ENCODE data around the gene KISS1R.

Gene KISS1R

DNA sequence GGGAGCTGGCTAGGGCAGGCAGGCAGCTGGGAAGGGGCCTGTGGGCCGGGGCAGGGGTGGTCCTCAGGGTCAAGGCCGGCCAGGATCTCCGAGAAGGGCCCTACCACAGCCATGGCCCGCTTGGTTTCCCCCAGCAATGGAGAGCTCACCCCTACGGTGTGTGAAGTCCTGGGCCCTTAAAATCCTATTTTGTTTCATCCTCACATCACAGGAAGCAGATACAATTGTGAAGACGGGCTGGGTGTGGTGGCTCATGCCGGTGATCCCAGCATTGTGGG is 15.1 kb upstream of the KISS1R start:
- H3K36me3 ChIP-seq (ENCODE audit: insufficient read depth, low read length): peaks cover 27% of the 10 kb centered on the region
- no peak overlapping the region for H3K4me3 ChIP-seq (ENCODE audit: low read depth, low read length, poor library complexity, severe bottlenecking)
- no peak overlapping the region for H3K27ac ChIP-seq (ENCODE audit: low read depth, low read length, poor library complexity, severe bottlenecking)
- no peaks in the 10 kb centered on the region for H3K9me3 ChIP-seq (ENCODE audit: low read length)
- H4K20me1 ChIP-seq (ENCODE audit: insufficient read depth, low read length): no peaks in the 10 kb centered on the region
- no peak for TF ChIP-seq EZH2 (IDR thresholded peaks at IDR 0.05; ENCODE audit: borderline replicate concordance, low read length)
- peaks cover 35% of the 10 kb centered on the region for H3K4me1 ChIP-seq (ENCODE audit: insufficient read depth, low read length, severe bottlenecking)
- H3K79me2 ChIP-seq (ENCODE audit: insufficient read depth, low read length): no peaks in the 10 kb centered on the region; the same call in 1 of the 2 replicates
- H3K4me2 ChIP-seq (ENCODE audit: low read length): no peak overlapping the region
- no peaks in the 10 kb centered on the region; the same call in 1 of the 2 replicates for H3F3A ChIP-seq (ENCODE audit: insufficient read depth, low read length)
- H3K27me3 ChIP-seq (ENCODE audit: insufficient read depth, low read length): no peaks in the 10 kb centered on the region
- H3K9me2 ChIP-seq (ENCODE audit: low read depth, low read length): no peaks in the 10 kb centered on the region
- no peak overlapping the region for H3K9ac ChIP-seq (ENCODE audit: low read length)
- no peak overlapping the region for H2AFZ ChIP-seq (ENCODE audit: low read length)

DNA sequence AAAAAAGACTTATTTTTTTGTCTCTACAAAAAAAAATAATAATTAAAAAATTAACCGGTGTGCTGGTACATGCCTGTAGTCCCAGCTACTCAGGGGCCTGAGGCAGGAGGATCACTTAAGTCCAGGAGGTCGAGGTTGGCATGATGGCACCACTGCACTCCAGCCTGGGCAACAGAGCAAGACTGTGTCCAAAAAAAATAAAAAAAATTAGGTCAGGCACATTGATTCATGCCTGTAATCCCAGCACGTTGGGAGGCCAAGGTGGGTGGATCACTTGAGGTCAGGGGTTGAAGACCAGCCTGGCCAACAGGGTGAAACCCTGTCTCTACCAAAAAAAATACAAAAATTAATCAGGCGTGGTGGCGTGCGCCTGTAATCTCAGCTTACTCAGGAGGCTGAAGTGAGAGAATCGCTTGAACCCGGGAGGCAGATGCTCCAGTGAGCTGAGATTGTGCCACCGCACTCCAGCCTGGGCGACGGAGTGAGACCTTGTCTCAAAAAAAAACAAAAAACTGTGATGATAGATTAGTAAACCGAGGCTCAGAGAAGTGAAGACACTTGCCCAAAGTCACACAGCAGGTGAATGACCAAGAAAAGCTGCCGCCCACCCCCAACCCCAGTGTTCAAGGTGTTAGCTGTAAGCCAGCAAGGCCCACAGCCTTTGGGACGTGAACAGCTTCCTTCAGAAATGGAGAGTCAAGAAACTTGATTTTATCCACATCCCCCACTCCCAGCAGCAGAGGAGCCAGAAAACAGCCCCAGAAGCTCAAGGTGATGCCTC is 14.5 kb upstream of the KISS1R start:
- Histone ChIP-seq H2AFZ (ENCODE audit: low read length) (no peak overlapping the region), H3K79me2 (ENCODE audit: insufficient read depth, low read length) (no peaks in the 10 kb centered on the region; the same call in 1 of the 2 replicates), H3F3A (ENCODE audit: insufficient read depth, low read length) (no peaks in the 10 kb centered on the region; the same call in 1 of the 2 replicates), H3K27me3 (ENCODE audit: insufficient read depth, low read length) (no peaks in the 10 kb centered on the region), H3K9me2 (ENCODE audit: low read depth, low read length) (no peaks in the 10 kb centered on the region), H3K4me2 (ENCODE audit: low read length) (no peak overlapping the region), H3K9ac (ENCODE audit: low read length) (no peak overlapping the region), H3K9me3 (ENCODE audit: low read length) (no peaks in the 10 kb centered on the region), H4K20me1 (ENCODE audit: insufficient read depth, low read length) (no peaks in the 10 kb centered on the region), H3K27ac (ENCODE audit: low read depth, low read length, poor library complexity, severe bottlenecking) (no peak overlapping the region), H3K36me3 (ENCODE audit: insufficient read depth, low read length) (peaks cover 21% of the 10 kb centered on the region), H3K4me3 (ENCODE audit: low read depth, low read length, poor library complexity, severe bottlenecking) (no peak overlapping the region), H3K4me1 (ENCODE audit: insufficient read depth, low read length, severe bottlenecking) (peaks cover 41% of the 10 kb centered on the region)
- no peak for TF ChIP-seq EZH2 (IDR thresholded peaks at IDR 0.05; ENCODE audit: borderline replicate concordance, low read length)
- TF ChIP-seq, protein P1, sequence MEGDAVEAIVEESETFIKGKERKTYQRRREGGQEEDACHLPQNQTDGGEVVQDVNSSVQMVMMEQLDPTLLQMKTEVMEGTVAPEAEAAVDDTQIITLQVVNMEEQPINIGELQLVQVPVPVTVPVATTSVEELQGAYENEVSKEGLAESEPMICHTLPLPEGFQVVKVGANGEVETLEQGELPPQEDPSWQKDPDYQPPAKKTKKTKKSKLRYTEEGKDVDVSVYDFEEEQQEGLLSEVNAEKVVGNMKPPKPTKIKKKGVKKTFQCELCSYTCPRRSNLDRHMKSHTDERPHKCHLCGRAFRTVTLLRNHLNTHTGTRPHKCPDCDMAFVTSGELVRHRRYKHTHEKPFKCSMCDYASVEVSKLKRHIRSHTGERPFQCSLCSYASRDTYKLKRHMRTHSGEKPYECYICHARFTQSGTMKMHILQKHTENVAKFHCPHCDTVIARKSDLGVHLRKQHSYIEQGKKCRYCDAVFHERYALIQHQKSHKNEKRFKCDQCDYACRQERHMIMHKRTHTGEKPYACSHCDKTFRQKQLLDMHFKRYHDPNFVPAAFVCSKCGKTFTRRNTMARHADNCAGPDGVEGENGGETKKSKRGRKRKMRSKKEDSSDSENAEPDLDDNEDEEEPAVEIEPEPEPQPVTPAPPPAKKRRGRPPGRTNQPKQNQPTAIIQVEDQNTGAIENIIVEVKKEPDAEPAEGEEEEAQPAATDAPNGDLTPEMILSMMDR (IDR thresholded peaks at IDR 0.05; ENCODE audit: low read length): no peak

DNA sequence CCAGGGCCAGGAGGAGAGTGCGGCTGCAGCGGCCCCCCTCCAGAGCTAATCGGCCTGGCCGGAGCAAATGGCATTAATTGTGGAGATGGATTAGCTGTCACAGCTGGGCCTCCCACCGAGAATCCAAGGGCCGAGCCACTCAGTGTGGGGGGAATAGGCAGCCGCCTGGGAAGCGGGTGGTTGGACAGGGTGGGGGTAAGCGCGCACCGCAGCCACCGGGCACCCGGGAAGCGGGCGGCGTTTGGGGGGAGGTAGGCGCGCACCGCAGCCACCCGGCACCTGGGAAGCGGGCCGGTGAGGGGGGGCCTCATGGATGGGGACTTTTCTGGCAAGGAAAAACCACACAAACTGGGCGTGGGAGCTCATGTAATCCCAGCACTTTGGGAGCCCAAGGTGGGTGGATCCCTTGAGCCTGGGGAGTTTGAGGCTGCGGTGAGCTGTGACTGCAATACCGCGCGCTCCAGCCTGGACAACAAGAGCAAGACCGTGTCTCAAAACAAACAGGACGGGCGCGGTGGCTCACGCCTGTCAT is 13.8 kb upstream of the KISS1R start:
- H3K4me3 ChIP-seq (ENCODE audit: low read depth, low read length, poor library complexity, severe bottlenecking): no peak overlapping the region
- H3K9me3 ChIP-seq (ENCODE audit: low read length): no peaks in the 10 kb centered on the region
- peaks cover 44% of the 10 kb centered on the region for H3K4me1 ChIP-seq (ENCODE audit: insufficient read depth, low read length, severe bottlenecking)
- TF ChIP-seq, protein P1 (IDR thresholded peaks at IDR 0.05; ENCODE audit: low read length): no peak
- TF ChIP-seq EZH2 (IDR thresholded peaks at IDR 0.05; ENCODE audit: borderline replicate concordance, low read length): no peak
- H3K9ac ChIP-seq (ENCODE audit: low read length): no peak overlapping the region
- no peaks in the 10 kb centered on the region for H4K20me1 ChIP-seq (ENCODE audit: insufficient read depth, low read length)
- no peaks in the 10 kb centered on the region for H3K27me3 ChIP-seq (ENCODE audit: insufficient read depth, low read length)
- no peaks in the 10 kb centered on the region for H3K9me2 ChIP-seq (ENCODE audit: low read depth, low read length)
- no peak overlapping the region for H3K4me2 ChIP-seq (ENCODE audit: low read length)
- H3K79me2 ChIP-seq (ENCODE audit: insufficient read depth, low read length): no peaks in the 10 kb centered on the region; the same call in 1 of the 2 replicates
- H3F3A ChIP-seq (ENCODE audit: insufficient read depth, low read length): no peaks in the 10 kb centered on the region; the same call in 1 of the 2 replicates
- peaks cover 18% of the 10 kb centered on the region; the same call in 1 of the 2 replicates for H3K36me3 ChIP-seq (ENCODE audit: insufficient read depth, low read length)
- no peak overlapping the region for H3K27ac ChIP-seq (ENCODE audit: low read depth, low read length, poor library complexity, severe bottlenecking)
- H2AFZ ChIP-seq (ENCODE audit: low read length): no peak overlapping the region
